Measurements from ENCODE around the gene DGLUCY.

GRCh38 chr14:91225025-91225424 is 111.2 kb downstream of the DGLUCY start:
- TF ChIP-seq, protein P1, sequence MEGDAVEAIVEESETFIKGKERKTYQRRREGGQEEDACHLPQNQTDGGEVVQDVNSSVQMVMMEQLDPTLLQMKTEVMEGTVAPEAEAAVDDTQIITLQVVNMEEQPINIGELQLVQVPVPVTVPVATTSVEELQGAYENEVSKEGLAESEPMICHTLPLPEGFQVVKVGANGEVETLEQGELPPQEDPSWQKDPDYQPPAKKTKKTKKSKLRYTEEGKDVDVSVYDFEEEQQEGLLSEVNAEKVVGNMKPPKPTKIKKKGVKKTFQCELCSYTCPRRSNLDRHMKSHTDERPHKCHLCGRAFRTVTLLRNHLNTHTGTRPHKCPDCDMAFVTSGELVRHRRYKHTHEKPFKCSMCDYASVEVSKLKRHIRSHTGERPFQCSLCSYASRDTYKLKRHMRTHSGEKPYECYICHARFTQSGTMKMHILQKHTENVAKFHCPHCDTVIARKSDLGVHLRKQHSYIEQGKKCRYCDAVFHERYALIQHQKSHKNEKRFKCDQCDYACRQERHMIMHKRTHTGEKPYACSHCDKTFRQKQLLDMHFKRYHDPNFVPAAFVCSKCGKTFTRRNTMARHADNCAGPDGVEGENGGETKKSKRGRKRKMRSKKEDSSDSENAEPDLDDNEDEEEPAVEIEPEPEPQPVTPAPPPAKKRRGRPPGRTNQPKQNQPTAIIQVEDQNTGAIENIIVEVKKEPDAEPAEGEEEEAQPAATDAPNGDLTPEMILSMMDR (conservative IDR thresholded peaks at IDR 0.05; ENCODE audit: low read length): no peak
- TF ChIP-seq EZH2phosphoT487 (IDR thresholded peaks at IDR 0.05; ENCODE audit: borderline replicate concordance): no peak
